ENCODE data around the gene KCTD10. TPM values are rescaled to one million over a fixed set of nuclear protein-coding genes. Genes with fewer than 3 reads are reported as not detected.

Gene KCTD10
- total and polyA plus RNA-seq, 4 donors, result 4.2 to 20.1 (median 9.9) TPM

DNA sequence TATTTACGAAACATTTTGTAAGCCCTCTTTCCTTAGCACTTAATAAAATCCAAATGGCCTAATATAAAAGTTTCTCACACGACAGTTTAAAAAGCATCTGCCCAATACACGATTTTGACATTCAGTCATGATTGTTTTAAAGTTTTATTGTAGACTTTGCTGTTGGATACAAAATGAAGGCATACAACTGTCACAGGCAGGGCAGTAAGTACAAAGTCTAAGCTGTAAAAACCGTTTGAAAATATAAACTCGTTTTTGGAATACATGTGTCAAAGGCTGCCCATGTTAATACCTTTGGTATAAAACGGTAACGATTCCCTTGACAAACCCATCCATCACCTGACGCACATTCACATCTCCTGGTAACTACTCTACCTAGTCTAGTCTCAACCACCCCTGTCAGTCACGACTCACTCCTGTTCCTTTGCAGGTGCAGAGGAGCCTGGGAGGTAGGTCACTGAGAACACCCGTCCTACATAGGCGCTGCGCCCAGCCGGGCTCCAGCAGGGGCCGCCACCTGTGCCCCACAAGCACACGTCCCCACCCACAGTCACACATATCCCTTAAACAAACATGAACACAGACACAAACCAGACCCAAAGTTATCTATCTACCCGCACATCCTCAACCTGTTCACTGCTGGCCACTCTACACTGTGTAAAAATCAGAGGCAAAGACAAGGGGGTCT, 27.1 kb downstream of the KCTD10 start:
- Histone ChIP-seq H3K9me3 (ENCODE audit: control insufficient read depth in 4 of 4, low read length in 3 of 4) (no peaks in the 10 kb centered on the region), H3K36me3 (ENCODE audit: control insufficient read depth in 4 of 4, insufficient read depth in 3 of 4, low read depth in 1 of 4, low read length in 3 of 4) (peaks cover 8 to 39% (median 17%) of the 10 kb centered on the region in 4 donors), H3K27me3 (ENCODE audit: control insufficient read depth in 4 of 4, insufficient read depth in 4 of 4, low read length in 3 of 4) (no peaks in the 10 kb centered on the region), H3K4me1 (ENCODE audit: control insufficient read depth in 4 of 4, insufficient read depth in 4 of 4, low read length in 3 of 4) (peaks cover 0 to 9% (median 4%) of the 10 kb centered on the region in 4 donors), H3K4me3 (ENCODE audit: low read depth in 1 of 3, low read length in 3 of 3) (no peak overlapping the region), H3K9ac (ENCODE audit: low read depth in 1 of 2, low read length in 2 of 2) (no peak overlapping the region), H3K27ac (ENCODE audit: low read depth in 1 of 2, low read length in 2 of 2) (no peak overlapping the region)
- TF ChIP-seq, protein P1, sequence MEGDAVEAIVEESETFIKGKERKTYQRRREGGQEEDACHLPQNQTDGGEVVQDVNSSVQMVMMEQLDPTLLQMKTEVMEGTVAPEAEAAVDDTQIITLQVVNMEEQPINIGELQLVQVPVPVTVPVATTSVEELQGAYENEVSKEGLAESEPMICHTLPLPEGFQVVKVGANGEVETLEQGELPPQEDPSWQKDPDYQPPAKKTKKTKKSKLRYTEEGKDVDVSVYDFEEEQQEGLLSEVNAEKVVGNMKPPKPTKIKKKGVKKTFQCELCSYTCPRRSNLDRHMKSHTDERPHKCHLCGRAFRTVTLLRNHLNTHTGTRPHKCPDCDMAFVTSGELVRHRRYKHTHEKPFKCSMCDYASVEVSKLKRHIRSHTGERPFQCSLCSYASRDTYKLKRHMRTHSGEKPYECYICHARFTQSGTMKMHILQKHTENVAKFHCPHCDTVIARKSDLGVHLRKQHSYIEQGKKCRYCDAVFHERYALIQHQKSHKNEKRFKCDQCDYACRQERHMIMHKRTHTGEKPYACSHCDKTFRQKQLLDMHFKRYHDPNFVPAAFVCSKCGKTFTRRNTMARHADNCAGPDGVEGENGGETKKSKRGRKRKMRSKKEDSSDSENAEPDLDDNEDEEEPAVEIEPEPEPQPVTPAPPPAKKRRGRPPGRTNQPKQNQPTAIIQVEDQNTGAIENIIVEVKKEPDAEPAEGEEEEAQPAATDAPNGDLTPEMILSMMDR (IDR thresholded peaks at IDR 0.05; ENCODE audit: low read depth, low read length, missing input control), result no peak
- TF ChIP-seq EGR1 (IDR thresholded peaks at IDR 0.05; ENCODE audit: low read depth in 2 of 2), result no peak
- TF ChIP-seq HNF4A (conservative IDR thresholded peaks at IDR 0.05), result peak in 1 of 2 donors; percentile 54
- no peak for TF ChIP-seq JUND (IDR thresholded peaks at IDR 0.05)
- TF ChIP-seq FOXA1 (IDR thresholded peaks at IDR 0.05), result no peak
- WGBS, result 76% methylated on average over 16 of the region's 16 CpGs
- DNase-seq (ENCODE audit: low spot score), result no peak

DNA sequence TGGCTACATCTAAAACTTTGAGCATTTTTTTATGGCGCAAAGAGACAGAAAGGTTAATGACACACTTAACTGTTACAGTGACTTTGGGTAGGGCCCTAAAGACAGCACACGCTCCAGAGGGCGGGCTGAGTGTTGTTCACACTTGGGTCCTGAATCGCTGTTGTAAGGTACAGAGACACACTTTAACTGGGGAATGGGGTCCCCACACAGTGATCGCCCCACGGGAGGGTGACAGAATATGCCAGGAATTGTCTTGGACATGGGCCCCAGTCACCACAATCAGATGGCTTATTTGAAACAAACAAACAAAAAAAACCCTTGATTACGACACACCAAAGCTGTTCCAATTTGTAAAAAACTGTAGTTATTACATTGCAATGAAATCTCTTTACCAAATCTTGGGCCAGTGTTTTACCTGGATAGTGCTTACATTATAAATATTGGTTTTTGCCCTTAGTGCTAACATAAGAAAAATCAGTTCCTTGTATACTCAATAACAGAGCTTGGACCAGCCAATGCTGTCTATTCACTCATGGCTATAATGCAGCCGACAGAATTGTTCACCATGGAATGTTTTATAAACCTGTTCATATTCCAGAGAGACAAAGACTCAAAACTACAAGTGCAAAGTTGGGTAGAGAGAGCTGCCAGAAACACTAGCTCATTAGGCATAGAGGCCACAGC, 28.3 kb downstream of the KCTD10 start:
- Histone ChIP-seq H3K27ac (ENCODE audit: low read depth in 1 of 2, low read length in 2 of 2) (peak overlapping the region in 1 of 2 donors; percentile 2), H3K36me3 (ENCODE audit: control insufficient read depth in 4 of 4, insufficient read depth in 3 of 4, low read depth in 1 of 4, low read length in 3 of 4) (peaks cover 4 to 27% (median 13%) of the 10 kb centered on the region in 4 donors), H3K4me3 (ENCODE audit: low read depth in 1 of 3, low read length in 3 of 3) (no peak overlapping the region), H3K9me3 (ENCODE audit: control insufficient read depth in 4 of 4, low read length in 3 of 4) (no peaks in the 10 kb centered on the region), H3K9ac (ENCODE audit: low read depth in 1 of 2, low read length in 2 of 2) (no peak overlapping the region), H3K4me1 (ENCODE audit: control insufficient read depth in 4 of 4, insufficient read depth in 4 of 4, low read length in 3 of 4) (peaks cover 0 to 9% (median 4%) of the 10 kb centered on the region in 4 donors), H3K27me3 (ENCODE audit: control insufficient read depth in 4 of 4, insufficient read depth in 4 of 4, low read length in 3 of 4) (no peaks in the 10 kb centered on the region)
- DNase-seq (ENCODE audit: low spot score), result no peak
- WGBS, result 72% methylated on average over 8 of the region's 8 CpGs
- TF ChIP-seq, protein P2, sequence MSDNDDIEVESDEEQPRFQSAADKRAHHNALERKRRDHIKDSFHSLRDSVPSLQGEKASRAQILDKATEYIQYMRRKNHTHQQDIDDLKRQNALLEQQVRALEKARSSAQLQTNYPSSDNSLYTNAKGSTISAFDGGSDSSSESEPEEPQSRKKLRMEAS (IDR thresholded peaks at IDR 0.05), result no peak
- TF ChIP-seq, protein P1 (IDR thresholded peaks at IDR 0.05; ENCODE audit: low read depth, low read length, missing input control), result no peak
- TF ChIP-seq GABPA (IDR thresholded peaks at IDR 0.05 in 1 of 2, conservative IDR thresholded peaks at IDR 0.05 in 1 of 2), result no peak
- no peak for TF ChIP-seq YY1 (IDR thresholded peaks at IDR 0.05)
- no peak for TF ChIP-seq RAD21 (IDR thresholded peaks at IDR 0.05)
- TF ChIP-seq, protein P3, sequence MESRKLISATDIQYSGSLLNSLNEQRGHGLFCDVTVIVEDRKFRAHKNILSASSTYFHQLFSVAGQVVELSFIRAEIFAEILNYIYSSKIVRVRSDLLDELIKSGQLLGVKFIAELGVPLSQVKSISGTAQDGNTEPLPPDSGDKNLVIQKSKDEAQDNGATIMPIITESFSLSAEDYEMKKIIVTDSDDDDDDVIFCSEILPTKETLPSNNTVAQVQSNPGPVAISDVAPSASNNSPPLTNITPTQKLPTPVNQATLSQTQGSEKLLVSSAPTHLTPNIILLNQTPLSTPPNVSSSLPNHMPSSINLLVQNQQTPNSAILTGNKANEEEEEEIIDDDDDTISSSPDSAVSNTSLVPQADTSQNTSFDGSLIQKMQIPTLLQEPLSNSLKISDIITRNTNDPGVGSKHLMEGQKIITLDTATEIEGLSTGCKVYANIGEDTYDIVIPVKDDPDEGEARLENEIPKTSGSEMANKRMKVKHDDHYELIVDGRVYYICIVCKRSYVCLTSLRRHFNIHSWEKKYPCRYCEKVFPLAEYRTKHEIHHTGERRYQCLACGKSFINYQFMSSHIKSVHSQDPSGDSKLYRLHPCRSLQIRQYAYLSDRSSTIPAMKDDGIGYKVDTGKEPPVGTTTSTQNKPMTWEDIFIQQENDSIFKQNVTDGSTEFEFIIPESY (IDR thresholded peaks at IDR 0.05), result no peak
- TF ChIP-seq HNF4G (IDR thresholded peaks at IDR 0.05), result peak; percentile 23
- TF ChIP-seq NR2F2 (IDR thresholded peaks at IDR 0.05), result no peak
- peak; percentile 51 for TF ChIP-seq SP1 (IDR thresholded peaks at IDR 0.05)
- TF ChIP-seq EGR1 (IDR thresholded peaks at IDR 0.05; ENCODE audit: low read depth in 2 of 2), result no peak
- TF ChIP-seq RXRA (IDR thresholded peaks at IDR 0.05), result no peak
- TF ChIP-seq, protein P4, sequence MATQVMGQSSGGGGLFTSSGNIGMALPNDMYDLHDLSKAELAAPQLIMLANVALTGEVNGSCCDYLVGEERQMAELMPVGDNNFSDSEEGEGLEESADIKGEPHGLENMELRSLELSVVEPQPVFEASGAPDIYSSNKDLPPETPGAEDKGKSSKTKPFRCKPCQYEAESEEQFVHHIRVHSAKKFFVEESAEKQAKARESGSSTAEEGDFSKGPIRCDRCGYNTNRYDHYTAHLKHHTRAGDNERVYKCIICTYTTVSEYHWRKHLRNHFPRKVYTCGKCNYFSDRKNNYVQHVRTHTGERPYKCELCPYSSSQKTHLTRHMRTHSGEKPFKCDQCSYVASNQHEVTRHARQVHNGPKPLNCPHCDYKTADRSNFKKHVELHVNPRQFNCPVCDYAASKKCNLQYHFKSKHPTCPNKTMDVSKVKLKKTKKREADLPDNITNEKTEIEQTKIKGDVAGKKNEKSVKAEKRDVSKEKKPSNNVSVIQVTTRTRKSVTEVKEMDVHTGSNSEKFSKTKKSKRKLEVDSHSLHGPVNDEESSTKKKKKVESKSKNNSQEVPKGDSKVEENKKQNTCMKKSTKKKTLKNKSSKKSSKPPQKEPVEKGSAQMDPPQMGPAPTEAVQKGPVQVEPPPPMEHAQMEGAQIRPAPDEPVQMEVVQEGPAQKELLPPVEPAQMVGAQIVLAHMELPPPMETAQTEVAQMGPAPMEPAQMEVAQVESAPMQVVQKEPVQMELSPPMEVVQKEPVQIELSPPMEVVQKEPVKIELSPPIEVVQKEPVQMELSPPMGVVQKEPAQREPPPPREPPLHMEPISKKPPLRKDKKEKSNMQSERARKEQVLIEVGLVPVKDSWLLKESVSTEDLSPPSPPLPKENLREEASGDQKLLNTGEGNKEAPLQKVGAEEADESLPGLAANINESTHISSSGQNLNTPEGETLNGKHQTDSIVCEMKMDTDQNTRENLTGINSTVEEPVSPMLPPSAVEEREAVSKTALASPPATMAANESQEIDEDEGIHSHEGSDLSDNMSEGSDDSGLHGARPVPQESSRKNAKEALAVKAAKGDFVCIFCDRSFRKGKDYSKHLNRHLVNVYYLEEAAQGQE (IDR thresholded peaks at IDR 0.05), result no peak
- no peak for TF ChIP-seq TAF1 (conservative IDR thresholded peaks at IDR 0.05)
- no peak for TF ChIP-seq FOXA2 (IDR thresholded peaks at IDR 0.05)
- no peak for TF ChIP-seq FOXA1 (IDR thresholded peaks at IDR 0.05)
- peak in 1 of 2 donors; percentile 16 for TF ChIP-seq HNF4A (conservative IDR thresholded peaks at IDR 0.05)
- TF ChIP-seq JUND (IDR thresholded peaks at IDR 0.05), result no peak
- TF ChIP-seq, protein P5, sequence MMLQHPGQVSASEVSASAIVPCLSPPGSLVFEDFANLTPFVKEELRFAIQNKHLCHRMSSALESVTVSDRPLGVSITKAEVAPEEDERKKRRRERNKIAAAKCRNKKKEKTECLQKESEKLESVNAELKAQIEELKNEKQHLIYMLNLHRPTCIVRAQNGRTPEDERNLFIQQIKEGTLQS (IDR thresholded peaks at IDR 0.05), result no peak
